HCT116 (cell line): ENCODE results near the gene TAOK3.

ENCODE experiments used
- FOSL1 ChIP-seq: IDR thresholded peaks from 2 replicates; pipeline ENCODE4 v1.6.1; 2012; ENCODE audit warnings: low read depth
- SP1 ChIP-seq: IDR thresholded peaks from 2 replicates; pipeline ENCODE4 v1.6.1; 2012; ENCODE audit warnings: low read depth
- TF ChIP-seq, protein P1 (sequence below): IDR thresholded peaks from 2 replicates; pipeline ENCODE4 v1.6.1; 2012

DNA sequence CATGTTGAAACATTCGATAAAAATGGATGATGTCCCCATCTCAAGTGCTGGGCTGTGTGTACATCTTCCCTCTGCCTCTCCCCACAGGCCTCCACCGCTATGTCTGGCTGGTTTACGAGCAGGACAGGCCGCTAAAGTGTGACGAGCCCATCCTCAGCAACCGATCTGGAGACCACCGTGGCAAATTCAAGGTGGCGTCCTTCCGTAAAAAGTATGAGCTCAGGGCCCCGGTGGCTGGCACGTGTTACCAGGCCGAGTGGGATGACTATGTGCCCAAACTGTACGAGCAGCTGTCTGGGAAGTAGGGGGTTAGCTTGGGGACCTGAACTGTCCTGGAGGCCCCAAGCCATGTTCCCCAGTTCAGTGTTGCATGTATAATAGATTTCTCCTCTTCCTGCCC lies 228.2 kb downstream of the TAOK3 start:
- TF ChIP-seq SP1 (no peak), FOSL1 (no peak)
- TF ChIP-seq, protein P1, sequence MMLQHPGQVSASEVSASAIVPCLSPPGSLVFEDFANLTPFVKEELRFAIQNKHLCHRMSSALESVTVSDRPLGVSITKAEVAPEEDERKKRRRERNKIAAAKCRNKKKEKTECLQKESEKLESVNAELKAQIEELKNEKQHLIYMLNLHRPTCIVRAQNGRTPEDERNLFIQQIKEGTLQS: no peak
